Peyer's patch (tissue), 4 donors: ENCODE data around the gene HIGD2A.

Experiments
- CTCF ChIP-seq, 6 experiments: fragments of 450-650 bp in 4 of 6; fragments of 200-600 bp in 2 of 6; sonication (generic) in 1 of 6; IDR thresholded peaks; one replicate each; pipeline ENCODE4 v1.5.1; 2017 to 2019; ENCODE audit warnings: antibody characterized with exemption in 6 of 6, mild to moderate bottlenecking in 3 of 6, moderate library complexity in 1 of 6
- POLR2A ChIP-seq, 2 donors: fragments of 450-650 bp; IDR thresholded peaks; one replicate each; pipeline ENCODE4 v1.5.1; 2017; ENCODE audit warnings: antibody characterized with exemption in 2 of 2, mild to moderate bottlenecking in 2 of 2, moderate library complexity in 2 of 2

GRCh38 chr5:176381979-176382378 is 6.6 kb upstream of the HIGD2A start:
- TF ChIP-seq CTCF (IDR thresholded peaks at IDR 0.05) (no peak), POLR2A (IDR thresholded peaks at IDR 0.05) (no peak)
